GM19455 (cell line): Measurements from ENCODE around the gene FRYL.
A peak's percentile ranks its signal among the peaks of the same experiment; 100 is the strongest.
"Not testable (repeated sequence)": the region's sequence is repeated elsewhere in the genome, so short reads cannot be mapped to it uniquely, and the experiment has no call there.

Source experiments
- ATAC-seq: cut with Tn5 transposase; IDR thresholded peaks from one replicate; pipeline ENCODE4 v1.9.1; 2021; ENCODE audit not compliant: unreplicated experiment

FRYL gene

GRCh38 chr4:48786549-48786948 is 6.5 kb upstream of the FRYL start:
- no peak for ATAC-seq

DNA sequence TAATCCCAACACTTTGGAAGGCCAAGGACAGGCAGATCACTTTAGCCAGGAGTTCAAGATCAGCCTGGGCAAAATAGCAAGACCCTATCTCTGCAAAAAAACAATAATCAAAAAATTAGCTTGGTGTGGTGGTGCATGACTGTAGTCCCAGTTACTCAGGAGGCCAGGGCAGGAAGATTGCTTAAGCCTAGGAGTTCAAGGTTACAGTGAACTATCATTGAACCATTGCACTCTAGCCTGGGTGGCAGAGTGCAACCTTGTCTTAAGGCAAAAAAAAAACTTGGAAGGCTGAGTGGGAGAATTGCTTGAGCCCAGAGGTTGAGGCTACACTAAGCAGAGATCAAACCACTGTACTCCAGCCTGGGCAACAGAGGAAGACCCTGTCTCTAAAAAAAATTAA is 5.2 kb upstream of the FRYL start:
- ATAC-seq = no peak

GRCh38 chr4:48781968-48782367 is 1.9 kb upstream of the FRYL start:
- no peak for ATAC-seq

GRCh38 chr4:48780865-48781214 is 761 bp upstream of the FRYL start:
- no peak for ATAC-seq

- ATAC-seq = peak; percentile 38
Measured at GRCh38 chr4:48779095-48779997, 733 bp downstream of the FRYL start.

- ATAC-seq = no peak
Measured at GRCh38 chr4:48778431-48779094, 1.5 kb downstream of the FRYL start.

- ATAC-seq = no peak
Measured at GRCh38 chr4:48777739-48778138, 2.3 kb downstream of the FRYL start.

DNA sequence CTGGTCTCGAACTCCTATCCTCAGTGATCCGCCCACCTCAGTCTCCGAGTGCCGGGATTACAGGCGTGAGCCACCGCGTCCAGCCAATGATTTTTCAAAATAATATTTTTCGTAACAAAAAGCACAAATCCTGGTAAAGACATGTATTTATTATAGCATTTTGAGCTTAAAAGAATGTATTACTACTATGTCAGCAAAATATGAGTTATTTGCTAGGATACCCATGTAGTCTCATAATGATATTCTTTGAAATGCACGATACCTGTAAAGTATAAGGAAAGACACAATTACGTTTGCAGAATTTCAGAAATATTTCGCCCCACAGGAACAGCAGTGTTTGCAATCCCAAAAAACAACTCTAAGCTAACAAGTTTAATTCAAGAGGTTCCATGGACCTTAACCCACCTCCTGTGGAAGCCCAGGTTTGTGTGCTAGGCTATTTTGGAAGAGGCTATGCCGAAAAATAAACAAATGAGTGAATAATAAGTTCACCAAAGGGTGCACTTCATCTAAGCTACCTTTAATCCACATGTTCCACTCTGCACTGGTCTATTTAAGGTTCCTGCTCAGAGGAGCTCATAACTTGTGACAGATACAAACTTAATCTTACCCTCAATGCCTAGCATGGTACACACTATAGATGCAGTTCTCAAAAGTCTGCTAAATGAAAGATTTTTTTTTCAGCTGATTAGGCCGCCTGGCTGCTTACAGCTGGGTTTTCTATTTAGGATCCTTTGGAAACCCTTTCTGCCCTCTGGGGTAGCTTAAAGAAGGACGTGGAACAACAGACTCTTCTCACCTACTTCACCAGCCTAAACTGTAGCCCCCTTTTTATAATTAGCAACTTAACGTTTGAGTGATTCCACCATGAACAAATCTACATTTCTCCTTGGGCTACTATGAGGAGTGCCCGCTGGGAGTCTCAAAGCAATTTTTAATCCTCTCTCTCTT is 5.0 kb downstream of the FRYL start:
- ATAC-seq = no peak

- ATAC-seq = no peak
Measured at GRCh38 chr4:48772556-48772955, 7.5 kb downstream of the FRYL start.

- no peak for ATAC-seq
Measured at GRCh38 chr4:48767055-48767929, 12.8 kb downstream of the FRYL start.

DNA sequence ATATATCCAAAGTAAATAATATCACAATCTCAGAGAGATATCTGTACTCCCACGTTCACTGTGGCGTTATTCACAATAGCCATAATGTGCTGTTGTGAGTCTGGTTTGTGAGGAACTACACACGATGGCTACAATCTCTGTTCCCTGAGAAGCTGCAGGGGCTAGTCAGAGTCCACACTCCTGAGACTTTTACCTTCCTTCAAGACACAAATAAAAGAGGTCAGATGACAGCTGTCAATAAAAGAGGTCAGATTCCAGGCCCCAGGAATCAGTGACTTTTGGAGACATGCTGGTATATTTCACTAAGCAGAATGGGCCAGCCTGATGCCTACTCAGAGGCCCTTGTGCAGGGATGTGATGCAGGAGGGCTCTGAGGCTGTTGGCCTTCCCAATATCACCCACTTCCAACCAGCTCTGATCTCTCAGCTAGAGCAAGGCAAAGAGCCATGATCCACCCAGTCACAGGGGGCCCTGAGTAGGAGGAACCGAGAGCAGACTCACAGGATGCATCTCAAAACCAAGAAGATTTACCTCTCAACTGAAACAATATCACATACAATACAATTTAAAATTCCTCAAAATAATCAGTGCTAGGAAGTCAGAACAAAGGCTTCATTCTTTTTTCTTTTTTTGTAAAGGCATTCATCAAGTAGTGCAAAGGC is 13.8 kb downstream of the FRYL start:
- no peak for ATAC-seq

GRCh38 chr4:48762408-48762807 is 17.7 kb downstream of the FRYL start:
- no peak for ATAC-seq

DNA sequence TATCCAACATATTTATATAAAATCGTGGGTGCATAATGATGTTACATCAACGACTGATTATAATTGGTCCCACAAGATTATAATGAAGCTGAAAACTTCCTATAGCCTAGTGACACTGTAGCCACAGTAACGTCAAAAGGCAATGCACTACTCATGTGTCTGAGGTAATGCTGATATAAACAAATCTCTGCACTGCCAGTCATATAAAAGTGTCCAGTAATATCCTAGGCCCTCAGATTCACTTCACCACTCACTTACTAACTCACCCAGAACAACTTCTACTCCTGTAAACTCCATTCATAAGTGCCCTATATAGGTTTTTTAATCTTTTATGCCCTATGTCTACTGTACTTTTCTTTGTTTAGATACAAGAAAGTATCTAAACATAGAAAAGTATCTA is 18.8 kb downstream of the FRYL start:
- ATAC-seq = no peak

DNA sequence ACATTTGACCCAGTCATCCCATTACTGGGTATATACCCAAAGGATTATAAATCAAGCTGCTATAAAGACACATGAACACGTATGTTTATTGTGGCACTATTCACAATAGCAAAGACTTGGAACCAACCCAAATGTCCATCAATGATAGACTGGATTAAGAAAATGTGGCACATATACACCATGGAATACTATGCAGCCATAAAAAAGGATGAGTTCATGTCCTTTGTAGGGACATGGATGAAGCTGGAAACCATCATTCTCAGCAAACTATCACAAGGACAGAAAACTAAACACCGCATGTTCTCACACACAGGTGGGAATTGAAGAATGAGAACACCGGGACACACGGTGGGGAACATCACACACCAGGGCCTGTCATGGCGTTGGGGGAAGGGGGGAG is 21.4 kb downstream of the FRYL start:
- not testable (repeated sequence) for ATAC-seq

DNA sequence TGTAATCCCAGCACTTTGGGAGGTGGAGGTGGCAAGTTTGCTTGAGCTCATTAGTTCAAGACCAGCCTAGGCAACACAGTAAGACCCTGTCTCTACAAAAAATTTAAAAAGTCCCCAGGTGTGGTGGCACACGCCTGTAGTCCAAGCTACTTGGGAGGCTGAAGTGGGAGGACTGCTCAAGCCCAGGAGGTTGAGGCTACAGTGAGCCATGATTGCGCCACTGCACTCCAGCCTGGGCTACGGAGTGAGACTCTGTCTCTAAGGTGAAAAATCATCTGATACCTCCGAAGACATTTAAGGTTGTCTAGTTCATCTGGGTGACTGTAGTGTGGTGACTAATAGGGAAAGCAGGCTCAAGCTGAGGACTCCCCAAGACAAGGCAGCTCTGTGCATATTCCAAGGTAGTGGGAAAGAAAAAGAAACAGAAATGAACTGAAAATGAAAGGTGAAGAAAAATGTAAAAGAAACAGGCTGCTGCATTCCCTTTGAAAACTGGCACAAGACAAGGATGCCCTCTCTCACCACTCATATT is 23.3 kb downstream of the FRYL start:
- ATAC-seq = no peak

- ATAC-seq = no peak
Measured at GRCh38 chr4:48755281-48755680, 24.8 kb downstream of the FRYL start.

GRCh38 chr4:48753159-48753558 is 26.9 kb downstream of the FRYL start:
- ATAC-seq = no peak

GRCh38 chr4:48752726-48753125 is 27.4 kb downstream of the FRYL start:
- no peak for ATAC-seq

GRCh38 chr4:48752246-48752645 is 27.8 kb downstream of the FRYL start:
- ATAC-seq = no peak
